ENCODE measurements around the gene GPR82. TPM values are rescaled to one million over a fixed set of nuclear protein-coding genes. Genes with fewer than 3 reads are reported as not detected.

The GPR82 gene
- total RNA-seq, 1 experiment from 2014 or later, result not detected

- H3K9me2 ChIP-seq (ENCODE audit: insufficient read depth), result no peaks in the 10 kb centered on the region
- CTCF ChIA-PET, result no interaction called here
- no peaks in the 10 kb centered on the region for H3K27me3 ChIP-seq (ENCODE audit: insufficient read depth, low read length)
- BruUV-seq (replicated peaks), result no TSS peak
- no peaks in the 10 kb centered on the region for H3K36me3 ChIP-seq (ENCODE audit: control insufficient read depth in 1 of 2, insufficient read depth in 2 of 2, low read length in 2 of 2)
- no peak for ATAC-seq
- no peak for TF ChIP-seq EZH2phosphoT487 (IDR thresholded peaks at IDR 0.05; ENCODE audit: borderline replicate concordance)
- no peak for TF ChIP-seq ELF1 (IDR thresholded peaks at IDR 0.05; ENCODE audit: borderline replicate concordance, low read depth)
- no peak for TF ChIP-seq ZNF274 (IDR thresholded peaks at IDR 0.05; ENCODE audit: low read depth, low read length)
- TF ChIP-seq REST (IDR thresholded peaks at IDR 0.05; ENCODE audit: low read depth), result no peak
- no peak overlapping the region for H3K4me3 ChIP-seq (replicated peaks in 1 of 2; ENCODE audit: low read depth in 1 of 2, low read length in 2 of 2)
- intact Hi-C loops (cut with micrococcal nuclease), result no loop called here
- H3K4me2 ChIP-seq (ENCODE audit: low read length), result no peak overlapping the region
- no peaks in the 10 kb centered on the region for H3K9me3 ChIP-seq (ENCODE audit: control insufficient read depth in 1 of 2, insufficient read depth in 1 of 2, low read depth in 1 of 2, low read length in 2 of 2)
- no peaks in the 10 kb centered on the region for H3K79me2 ChIP-seq (ENCODE audit: insufficient read depth, low read length)
- no peak for DNase-seq (ENCODE audit: low read depth, low spot score)
- no peak overlapping the region for H3K9ac ChIP-seq (ENCODE audit: low read length)
- RAD21 ChIA-PET (ENCODE audit: low non-redundant PET in 1 of 2, low total read pairs in 2 of 2, uncharacterized antibody in 2 of 2, unreplicated experiment in 2 of 2), result no interaction called here
- H4K20me1 ChIP-seq (ENCODE audit: insufficient read depth), result no peaks in the 10 kb centered on the region
- POLR2A ChIA-PET, result no interaction called here
- H3K4me1 ChIP-seq (ENCODE audit: control insufficient read depth in 1 of 2, insufficient read depth in 2 of 2, low read length in 2 of 2), result no peaks in the 10 kb centered on the region
- H2AFZ ChIP-seq (ENCODE audit: low read depth, low read length, poor library complexity, severe bottlenecking), result no peak overlapping the region
- no peak overlapping the region for H3K27ac ChIP-seq (ENCODE audit: low read depth, low read length)
These were observed 7.8 kb upstream of the GPR82 start for GRCh38 chrX:41716222-41716621.

GRCh38 chrX:41716767-41717473, 7.1 kb upstream of the GPR82 start:
- Histone ChIP-seq H3K9me3 (ENCODE audit: control insufficient read depth in 1 of 2, insufficient read depth in 1 of 2, low read depth in 1 of 2, low read length in 2 of 2) (no peaks in the 10 kb centered on the region), H3K27me3 (ENCODE audit: insufficient read depth, low read length) (no peaks in the 10 kb centered on the region), H3K79me2 (ENCODE audit: insufficient read depth, low read length) (no peaks in the 10 kb centered on the region), H3K4me2 (ENCODE audit: low read length) (no peak overlapping the region), H3K27ac (ENCODE audit: low read depth, low read length) (no peak overlapping the region), H3K36me3 (ENCODE audit: control insufficient read depth in 1 of 2, insufficient read depth in 2 of 2, low read length in 2 of 2) (no peaks in the 10 kb centered on the region), H3K4me3 (replicated peaks in 1 of 2; ENCODE audit: low read depth in 1 of 2, low read length in 2 of 2) (no peak overlapping the region), H3K9me2 (ENCODE audit: insufficient read depth) (no peaks in the 10 kb centered on the region), H3K9ac (ENCODE audit: low read length) (no peak overlapping the region), H4K20me1 (ENCODE audit: insufficient read depth) (no peaks in the 10 kb centered on the region), H3K4me1 (ENCODE audit: control insufficient read depth in 1 of 2, insufficient read depth in 2 of 2, low read length in 2 of 2) (no peaks in the 10 kb centered on the region), H2AFZ (ENCODE audit: low read depth, low read length, poor library complexity, severe bottlenecking) (no peak overlapping the region)
- POLR2A ChIA-PET, result no interaction called here
- ATAC-seq (no peak), DNase-seq (ENCODE audit: low read depth, low spot score) (no peak)
- BruUV-seq (replicated peaks), result no TSS peak
- intact Hi-C loops (cut with micrococcal nuclease), result no loop called here
- RAD21 ChIA-PET (ENCODE audit: low non-redundant PET in 1 of 2, low total read pairs in 2 of 2, uncharacterized antibody in 2 of 2, unreplicated experiment in 2 of 2), result no interaction called here
- TF ChIP-seq TCF7L2 (IDR thresholded peaks at IDR 0.05; ENCODE audit: borderline replicate concordance, extremely low read depth, insufficient read depth, insufficient read length) (no peak), ATF3 (IDR thresholded peaks at IDR 0.05) (no peak), CEBPB (IDR thresholded peaks at IDR 0.05; ENCODE audit: low read depth) (no peak), SRF (IDR thresholded peaks at IDR 0.05; ENCODE audit: low read depth) (no peak), RAD21 (IDR thresholded peaks at IDR 0.05; ENCODE audit: low read depth) (no peak), POLR2A (IDR thresholded peaks at IDR 0.05; ENCODE audit: borderline replicate concordance, extremely low read depth, insufficient read depth, insufficient read length) (no peak), FOSL1 (IDR thresholded peaks at IDR 0.05; ENCODE audit: low read depth) (no peak), JUND (IDR thresholded peaks at IDR 0.05) (no peak)
- CTCF ChIA-PET, result no interaction called here
